Panc1 (cell line): Measurements from ENCODE around the gene NF1. TPM values are rescaled to one million over a fixed set of nuclear protein-coding genes. Genes with fewer than 3 reads are reported as not detected.

Experiments
- ATAC-seq: fragments of 200-7000 bp; cut with Tn5 transposase; 2 replicates; pipeline ENCODE4 v1.9.1; 2020; ENCODE audit warnings: mild to moderate bottlenecking, moderate library complexity
- BruUV-seq: library from RNA; stranded (reverse); fragments of 400-500 nt; replicated peaks from 2 replicates; lab custom pipeline; 2021; lab: Mats Ljungman, UMichigan
- CTCF ChIA-PET: fragments of 300-600 bp; sonication (Branson Sonifier 250); formaldehyde crosslinking; loops from one replicate; lab custom pipeline; 2022; ENCODE audit warnings: antibody characterized with exemption; lab: Charles Lee
- POLR2A ChIA-PET: fragments of 300-600 bp; sonication (Branson Sonifier 250); formaldehyde crosslinking; loops from one replicate; lab custom pipeline; 2022; ENCODE audit warnings: antibody characterized with exemption; lab: Charles Lee
- DNase-seq: peaks from one replicate; pipeline ENCODE4 v3.0.0-alpha.2; 2010; ENCODE audit warnings: low read depth, low spot score
- H3K27ac ChIP-seq: 2 replicates; pipeline ENCODE4 v1.5.1; 2011; ENCODE audit warnings: mild to moderate bottlenecking, low read length, inconsistent platforms
- H3K27me3 ChIP-seq: fragments of 200-500 bp; sonication (Bioruptor generic); 2 replicates; pipeline ENCODE4 v1.6.0; 2014; ENCODE audit warnings: low read length, inconsistent platforms; ENCODE audit not compliant: control insufficient read depth, insufficient read depth
- H3K36me3 ChIP-seq: fragments of 200-500 bp; sonication (Bioruptor generic); 2 replicates; pipeline ENCODE4 v1.5.1; 2014; ENCODE audit warnings: inconsistent platforms, mild to moderate bottlenecking, low read length, moderate library complexity; ENCODE audit not compliant: control insufficient read depth, insufficient read depth
- H3K4me1 ChIP-seq: 2 replicates; pipeline ENCODE4 v1.5.1; 2011; ENCODE audit warnings: inconsistent platforms, mild to moderate bottlenecking, low read length, moderate library complexity; ENCODE audit not compliant: control insufficient read depth, insufficient read depth
- H3K4me3 ChIP-seq, 2 experiments: 2 replicates each; pipeline ENCODE4 v1.5.1; 2011 to 2012; ENCODE audit warnings: low read depth in 2 of 2, low read length in 2 of 2, mild to moderate bottlenecking in 2 of 2, inconsistent platforms in 1 of 2, moderate library complexity in 1 of 2
- H3K9me3 ChIP-seq: fragments of 200-500 bp; sonication (Bioruptor generic); 2 replicates; pipeline ENCODE4 v1.5.1; 2014; ENCODE audit warnings: low read depth, mild to moderate bottlenecking, inconsistent platforms, low read length, moderate library complexity; ENCODE audit not compliant: control insufficient read depth, insufficient read depth
- POLR2AphosphoS5 ChIP-seq: IDR thresholded peaks from 2 replicates; pipeline ENCODE4 v1.6.1; 2012; ENCODE audit warnings: mild to moderate bottlenecking, low read depth, low read length, moderate library complexity
- SIN3A ChIP-seq: IDR thresholded peaks from 2 replicates; pipeline ENCODE4 v1.6.1; 2012; ENCODE audit warnings: low read depth, mild to moderate bottlenecking, low read length, moderate library complexity, borderline replicate concordance; ENCODE audit not compliant: insufficient read depth
- TCF7L2 ChIP-seq: IDR thresholded peaks from 2 replicates; pipeline ENCODE4 v1.6.1; 2011; ENCODE audit warnings: mild to moderate bottlenecking, low read depth, low read length, inconsistent platforms
- in situ Hi-C: cut with HindIII; loops from 2 replicates; pipeline ENCODE4 v1.10.0; 2016; ENCODE audit warnings: low sequenced_read_pairs, low pct_unique_long_range_greater_than_20kb
- intact Hi-C: fragments of 100-400 bp; cut with micrococcal nuclease; formaldehyde crosslinking; loops from one replicate; pipeline ENCODE4 v1.10.0; 2022; ENCODE audit not compliant: unreplicated experiment
- total RNA-seq: library from RNA; stranded (reverse); gene quantifications from one replicate; pipeline ENCODE4 v1.2.1, GENCODE V29; 2021; ENCODE audit not compliant: unreplicated experiment
- TF ChIP-seq, protein P1 (sequence below), 2 experiments: IDR thresholded peaks; 2 replicates each; pipeline ENCODE4 v1.6.1; 2011 to 2012; ENCODE audit warnings: low read depth in 2 of 2, control low read depth in 1 of 2, low read length in 1 of 2, mild to moderate bottlenecking in 1 of 2, moderate library complexity in 1 of 2; ENCODE audit not compliant: insufficient read depth in 1 of 2
- TF ChIP-seq, protein P2 (sequence below): fragments of 450-650 bp; IDR thresholded peaks from 2 replicates; pipeline ENCODE4 v1.5.1; 2017; ENCODE audit warnings: mild to moderate bottlenecking

The NF1 gene
- total RNA-seq, 1 experiment from 2014 or later, result 82.5 TPM

DNA sequence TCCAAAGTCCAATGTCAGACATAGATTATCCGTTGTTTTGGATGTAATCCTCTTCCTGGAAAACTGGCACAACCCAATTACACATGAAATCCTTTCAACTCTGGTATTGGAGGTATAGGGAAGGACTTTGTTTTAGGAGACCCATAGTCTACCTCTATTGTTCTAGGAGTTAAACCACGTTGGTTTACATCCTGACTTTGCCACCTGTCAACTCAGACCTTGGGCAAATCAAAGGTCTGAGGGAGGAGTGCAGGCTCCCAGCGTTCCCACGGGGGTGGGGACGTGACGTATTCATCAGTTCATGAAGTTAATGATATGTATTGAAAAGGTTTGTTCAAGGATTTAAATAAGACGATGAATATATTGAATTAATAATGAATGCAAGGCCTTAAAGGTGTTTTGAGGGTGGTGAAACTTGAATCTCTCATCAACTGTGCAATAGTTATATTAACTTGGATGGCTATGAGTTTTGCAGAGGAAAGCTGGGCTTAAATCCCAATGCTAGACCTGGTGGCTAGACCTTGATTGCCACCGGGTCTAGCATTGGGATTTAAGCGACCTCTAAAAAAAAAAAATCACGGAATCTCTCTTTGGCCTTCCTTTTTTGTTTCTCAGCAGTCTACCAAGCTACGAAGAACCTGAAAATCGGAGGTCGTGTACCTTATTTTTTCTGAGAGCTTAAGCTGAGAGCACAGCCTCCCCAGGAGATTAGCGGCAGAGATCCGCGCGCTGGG is 744 bp upstream of the NF1 start:
- intact Hi-C loops, result no loop called here
- H3K4me1 ChIP-seq, result peaks cover 16% of the 10 kb centered on the region
- peak overlapping the region; percentile 64 to 83 for H3K4me3 ChIP-seq
- no peaks in the 10 kb centered on the region for H3K9me3 ChIP-seq
- TSS peak; percentile 86 for BruUV-seq
- TF ChIP-seq TCF7L2, result no peak
- TF ChIP-seq, protein P1, sequence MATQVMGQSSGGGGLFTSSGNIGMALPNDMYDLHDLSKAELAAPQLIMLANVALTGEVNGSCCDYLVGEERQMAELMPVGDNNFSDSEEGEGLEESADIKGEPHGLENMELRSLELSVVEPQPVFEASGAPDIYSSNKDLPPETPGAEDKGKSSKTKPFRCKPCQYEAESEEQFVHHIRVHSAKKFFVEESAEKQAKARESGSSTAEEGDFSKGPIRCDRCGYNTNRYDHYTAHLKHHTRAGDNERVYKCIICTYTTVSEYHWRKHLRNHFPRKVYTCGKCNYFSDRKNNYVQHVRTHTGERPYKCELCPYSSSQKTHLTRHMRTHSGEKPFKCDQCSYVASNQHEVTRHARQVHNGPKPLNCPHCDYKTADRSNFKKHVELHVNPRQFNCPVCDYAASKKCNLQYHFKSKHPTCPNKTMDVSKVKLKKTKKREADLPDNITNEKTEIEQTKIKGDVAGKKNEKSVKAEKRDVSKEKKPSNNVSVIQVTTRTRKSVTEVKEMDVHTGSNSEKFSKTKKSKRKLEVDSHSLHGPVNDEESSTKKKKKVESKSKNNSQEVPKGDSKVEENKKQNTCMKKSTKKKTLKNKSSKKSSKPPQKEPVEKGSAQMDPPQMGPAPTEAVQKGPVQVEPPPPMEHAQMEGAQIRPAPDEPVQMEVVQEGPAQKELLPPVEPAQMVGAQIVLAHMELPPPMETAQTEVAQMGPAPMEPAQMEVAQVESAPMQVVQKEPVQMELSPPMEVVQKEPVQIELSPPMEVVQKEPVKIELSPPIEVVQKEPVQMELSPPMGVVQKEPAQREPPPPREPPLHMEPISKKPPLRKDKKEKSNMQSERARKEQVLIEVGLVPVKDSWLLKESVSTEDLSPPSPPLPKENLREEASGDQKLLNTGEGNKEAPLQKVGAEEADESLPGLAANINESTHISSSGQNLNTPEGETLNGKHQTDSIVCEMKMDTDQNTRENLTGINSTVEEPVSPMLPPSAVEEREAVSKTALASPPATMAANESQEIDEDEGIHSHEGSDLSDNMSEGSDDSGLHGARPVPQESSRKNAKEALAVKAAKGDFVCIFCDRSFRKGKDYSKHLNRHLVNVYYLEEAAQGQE (IDR thresholded peaks at IDR 0.05; ENCODE audit: insufficient read depth in 1 of 2, low read depth in 2 of 2, low read length in 1 of 2), result no peak
- TF ChIP-seq SIN3A, result no peak
- TF ChIP-seq, protein P2, sequence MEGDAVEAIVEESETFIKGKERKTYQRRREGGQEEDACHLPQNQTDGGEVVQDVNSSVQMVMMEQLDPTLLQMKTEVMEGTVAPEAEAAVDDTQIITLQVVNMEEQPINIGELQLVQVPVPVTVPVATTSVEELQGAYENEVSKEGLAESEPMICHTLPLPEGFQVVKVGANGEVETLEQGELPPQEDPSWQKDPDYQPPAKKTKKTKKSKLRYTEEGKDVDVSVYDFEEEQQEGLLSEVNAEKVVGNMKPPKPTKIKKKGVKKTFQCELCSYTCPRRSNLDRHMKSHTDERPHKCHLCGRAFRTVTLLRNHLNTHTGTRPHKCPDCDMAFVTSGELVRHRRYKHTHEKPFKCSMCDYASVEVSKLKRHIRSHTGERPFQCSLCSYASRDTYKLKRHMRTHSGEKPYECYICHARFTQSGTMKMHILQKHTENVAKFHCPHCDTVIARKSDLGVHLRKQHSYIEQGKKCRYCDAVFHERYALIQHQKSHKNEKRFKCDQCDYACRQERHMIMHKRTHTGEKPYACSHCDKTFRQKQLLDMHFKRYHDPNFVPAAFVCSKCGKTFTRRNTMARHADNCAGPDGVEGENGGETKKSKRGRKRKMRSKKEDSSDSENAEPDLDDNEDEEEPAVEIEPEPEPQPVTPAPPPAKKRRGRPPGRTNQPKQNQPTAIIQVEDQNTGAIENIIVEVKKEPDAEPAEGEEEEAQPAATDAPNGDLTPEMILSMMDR, result no peak
- TF ChIP-seq POLR2AphosphoS5, result no peak
- CTCF ChIA-PET, result interaction anchor here (0.6 kb wide), 1 partner anchor 149 kb away, joined by 5 read pairs; no protein-coding TSS in a partner anchor
- no peaks in the 10 kb centered on the region for H3K36me3 ChIP-seq
- peak; percentile 5 for ATAC-seq
- POLR2A ChIA-PET, result interaction anchor here (0.6 to 1.0 kb wide), 3 partner anchors 10 to 752 kb away, joined by 3 to 4 read pairs (median 3); no protein-coding TSS in a partner anchor
- H3K27ac ChIP-seq, result peak overlapping the region; percentile 79
- in situ Hi-C loops, result no loop called here
- no peak for DNase-seq
- H3K27me3 ChIP-seq, result no peaks in the 10 kb centered on the region

DNA sequence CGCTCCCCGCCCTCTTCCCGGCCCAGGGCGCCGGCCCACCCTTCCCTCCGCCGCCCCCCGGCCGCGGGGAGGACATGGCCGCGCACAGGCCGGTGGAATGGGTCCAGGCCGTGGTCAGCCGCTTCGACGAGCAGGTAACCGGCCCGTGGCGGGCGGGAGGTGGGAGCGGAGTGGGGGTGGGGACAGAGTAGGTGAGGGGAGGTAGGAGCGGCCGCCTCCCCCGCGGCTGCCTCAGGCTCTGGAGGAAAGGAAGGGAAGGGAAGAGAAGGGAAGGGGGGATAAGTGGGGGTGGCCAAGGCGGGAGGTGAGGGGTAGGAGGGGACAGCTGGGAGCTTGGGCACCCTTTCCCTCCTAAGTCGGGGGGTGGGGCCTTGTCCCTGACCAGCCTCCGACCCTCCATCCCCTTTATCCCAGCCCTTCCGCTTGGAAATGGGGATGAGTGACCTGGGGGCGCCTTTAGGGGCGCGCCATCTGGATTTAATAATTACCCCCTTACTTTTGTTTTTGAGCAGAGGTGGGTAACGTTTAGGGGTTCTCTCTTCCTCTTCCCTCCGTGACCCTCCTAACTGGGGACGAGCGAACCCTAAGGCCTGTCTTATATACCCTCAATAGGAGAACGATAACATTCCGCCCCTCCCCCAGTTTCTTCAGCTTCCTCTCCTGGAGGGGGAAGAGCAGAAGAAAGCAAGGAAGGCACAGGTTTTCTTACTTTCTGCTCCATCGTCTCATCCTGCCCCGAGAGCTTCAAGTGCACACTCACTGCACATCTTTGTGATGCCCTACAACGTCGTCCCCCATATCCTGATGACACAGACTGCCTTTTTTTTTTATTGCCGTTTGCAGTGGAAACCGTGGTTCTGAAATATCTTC is 694 bp downstream of the NF1 start:
- CTCF ChIA-PET, result no interaction called here
- in situ Hi-C loops, result no loop called here
- DNase-seq, result no peak

More for the DNA sequence above, 694 bp downstream of the NF1 start:
- BruUV-seq, result no TSS peak
- POLR2A ChIA-PET, result interaction anchor here (0.6 to 1.0 kb wide), 2 partner anchors 8 to 21 kb away, joined by 3 read pairs; no protein-coding TSS in a partner anchor
- Histone ChIP-seq H3K27ac (peak overlapping the region; percentile 88), H3K4me1 (peaks cover 19% of the 10 kb centered on the region), H3K27me3 (no peaks in the 10 kb centered on the region), H3K4me3 (peak overlapping the region; percentile 64 to 83), H3K36me3 (no peaks in the 10 kb centered on the region), H3K9me3 (no peaks in the 10 kb centered on the region)
- 0 out of 2 replicates have a peak, but pooled peaks have one; percentile 74 for TF ChIP-seq SIN3A
- TF ChIP-seq, protein P1 (IDR thresholded peaks at IDR 0.05; ENCODE audit: insufficient read depth in 1 of 2, low read depth in 2 of 2, low read length in 1 of 2), result no peak
- intact Hi-C loops, result no loop called here
- ATAC-seq, result peak; percentile 64
